MM.1S (cell line): ENCODE measurements around the gene MYO10.

ENCODE experiments used
- EZH2 ChIP-seq: fragments of 300-600 bp; sonication (generic); optimal IDR thresholded peaks from 2 replicates; pipeline ENCODE3; 2017; ENCODE audit warnings: low read depth, mild to moderate bottlenecking, antibody characterized with exemption, low read length, mixed read lengths
- TF ChIP-seq, protein P1 (sequence below): fragments of 300-600 bp; sonication (generic); IDR thresholded peaks from 2 replicates; pipeline ENCODE4 v1.5.1; 2016; ENCODE audit warnings: antibody characterized with exemption, low read length, mixed read lengths

GRCh38 chr5:16712620-16713019 lies 223.5 kb downstream of the MYO10 start:
- TF ChIP-seq, protein P1, sequence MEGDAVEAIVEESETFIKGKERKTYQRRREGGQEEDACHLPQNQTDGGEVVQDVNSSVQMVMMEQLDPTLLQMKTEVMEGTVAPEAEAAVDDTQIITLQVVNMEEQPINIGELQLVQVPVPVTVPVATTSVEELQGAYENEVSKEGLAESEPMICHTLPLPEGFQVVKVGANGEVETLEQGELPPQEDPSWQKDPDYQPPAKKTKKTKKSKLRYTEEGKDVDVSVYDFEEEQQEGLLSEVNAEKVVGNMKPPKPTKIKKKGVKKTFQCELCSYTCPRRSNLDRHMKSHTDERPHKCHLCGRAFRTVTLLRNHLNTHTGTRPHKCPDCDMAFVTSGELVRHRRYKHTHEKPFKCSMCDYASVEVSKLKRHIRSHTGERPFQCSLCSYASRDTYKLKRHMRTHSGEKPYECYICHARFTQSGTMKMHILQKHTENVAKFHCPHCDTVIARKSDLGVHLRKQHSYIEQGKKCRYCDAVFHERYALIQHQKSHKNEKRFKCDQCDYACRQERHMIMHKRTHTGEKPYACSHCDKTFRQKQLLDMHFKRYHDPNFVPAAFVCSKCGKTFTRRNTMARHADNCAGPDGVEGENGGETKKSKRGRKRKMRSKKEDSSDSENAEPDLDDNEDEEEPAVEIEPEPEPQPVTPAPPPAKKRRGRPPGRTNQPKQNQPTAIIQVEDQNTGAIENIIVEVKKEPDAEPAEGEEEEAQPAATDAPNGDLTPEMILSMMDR: no peak
- no peak for TF ChIP-seq EZH2
